Suprapubic skin (tissue), 4 donors: ENCODE measurements around the gene MRPL24.

Experiments used
- EP300 ChIP-seq: sonication (generic); formaldehyde crosslinking; IDR thresholded peaks from one replicate; pipeline ENCODE4 v1.6.1; 2017; ENCODE audit warnings: antibody characterized with exemption
- POLR2A ChIP-seq, 2 donors: fragments of 450-650 bp; IDR thresholded peaks; one replicate each; pipeline ENCODE4 v1.6.1; 2017; ENCODE audit warnings: antibody characterized with exemption in 2 of 2, mild to moderate bottlenecking in 2 of 2, moderate library complexity in 2 of 2
- POLR2AphosphoS5 ChIP-seq, 3 donors: sonication (generic); formaldehyde crosslinking; IDR thresholded peaks; one replicate each; pipeline ENCODE4 v1.6.1; 2017; ENCODE audit warnings: antibody characterized with exemption in 3 of 3
- TF ChIP-seq, protein P1 (sequence below), 2 donors: fragments of 200-600 bp in 1 of 2; fragments of 450-650 bp in 1 of 2; sonication (generic) in 1 of 2; IDR thresholded peaks; one replicate each; pipeline ENCODE4 v1.5.1; 2016 to 2019; ENCODE audit warnings: antibody characterized with exemption in 2 of 2, mild to moderate bottlenecking in 1 of 2, moderate library complexity in 1 of 2

DNA sequence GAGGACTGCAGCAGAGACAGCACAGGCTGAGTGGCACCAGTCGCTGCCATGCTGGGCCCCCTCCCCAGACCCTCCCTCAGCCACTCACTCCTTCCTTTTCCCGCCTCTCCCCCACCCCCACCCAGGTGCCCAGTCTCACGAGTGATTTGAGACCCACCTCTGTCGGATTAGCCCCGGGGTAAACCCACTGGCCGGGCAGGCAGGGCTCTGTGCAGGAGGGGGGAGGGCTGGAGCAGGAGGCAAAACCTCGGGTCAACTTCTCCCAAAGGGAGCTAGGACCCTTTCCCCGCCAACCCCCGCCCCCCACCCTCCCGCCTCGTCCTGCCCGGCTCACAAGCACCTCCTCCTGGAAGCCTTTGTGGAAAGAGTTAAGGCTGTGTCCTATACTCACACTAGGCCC lies 3.5 kb upstream of the MRPL24 start:
- TF ChIP-seq, protein P1, sequence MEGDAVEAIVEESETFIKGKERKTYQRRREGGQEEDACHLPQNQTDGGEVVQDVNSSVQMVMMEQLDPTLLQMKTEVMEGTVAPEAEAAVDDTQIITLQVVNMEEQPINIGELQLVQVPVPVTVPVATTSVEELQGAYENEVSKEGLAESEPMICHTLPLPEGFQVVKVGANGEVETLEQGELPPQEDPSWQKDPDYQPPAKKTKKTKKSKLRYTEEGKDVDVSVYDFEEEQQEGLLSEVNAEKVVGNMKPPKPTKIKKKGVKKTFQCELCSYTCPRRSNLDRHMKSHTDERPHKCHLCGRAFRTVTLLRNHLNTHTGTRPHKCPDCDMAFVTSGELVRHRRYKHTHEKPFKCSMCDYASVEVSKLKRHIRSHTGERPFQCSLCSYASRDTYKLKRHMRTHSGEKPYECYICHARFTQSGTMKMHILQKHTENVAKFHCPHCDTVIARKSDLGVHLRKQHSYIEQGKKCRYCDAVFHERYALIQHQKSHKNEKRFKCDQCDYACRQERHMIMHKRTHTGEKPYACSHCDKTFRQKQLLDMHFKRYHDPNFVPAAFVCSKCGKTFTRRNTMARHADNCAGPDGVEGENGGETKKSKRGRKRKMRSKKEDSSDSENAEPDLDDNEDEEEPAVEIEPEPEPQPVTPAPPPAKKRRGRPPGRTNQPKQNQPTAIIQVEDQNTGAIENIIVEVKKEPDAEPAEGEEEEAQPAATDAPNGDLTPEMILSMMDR (IDR thresholded peaks at IDR 0.05), result no peak
- TF ChIP-seq POLR2A (IDR thresholded peaks at IDR 0.05) (no peak), EP300 (no peak), POLR2AphosphoS5 (IDR thresholded peaks at IDR 0.05) (no peak)
